ENCODE data around the gene C10orf67.
"Not testable (repeated sequence)": the region's sequence is repeated elsewhere in the genome, so short reads cannot be mapped to it uniquely, and the experiment has no call there.

Gene C10orf67

DNA sequence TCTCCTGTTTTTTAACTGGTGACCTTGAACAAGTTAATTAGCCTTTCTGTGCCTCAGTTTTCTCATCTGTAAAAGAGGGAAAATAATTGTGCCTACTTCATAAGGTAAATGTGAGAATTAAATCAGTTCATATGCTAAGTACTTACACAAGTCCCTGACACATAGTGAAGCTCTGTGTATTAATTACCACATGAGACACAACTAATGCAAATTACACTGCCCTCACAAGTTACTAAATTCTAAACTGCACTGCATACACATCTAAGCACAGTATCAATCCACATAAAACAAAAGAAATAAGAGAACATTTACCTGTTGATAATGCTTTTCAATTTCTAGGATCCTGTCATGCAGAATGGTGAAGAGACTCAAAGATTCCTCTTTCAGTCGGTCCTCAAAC is 22.5 kb downstream of the C10orf67 start:
- no peak for DNase-seq

- no peak for DNase-seq
These were observed 24.8 kb downstream of the C10orf67 start for GRCh38 chr10:23319835-23320234.

- no peak for DNase-seq
These were observed 26.2 kb downstream of the C10orf67 start for GRCh38 chr10:23318359-23318758.

- no peak for DNase-seq
These were observed 27.2 kb downstream of the C10orf67 start for GRCh38 chr10:23317416-23317815.

DNA sequence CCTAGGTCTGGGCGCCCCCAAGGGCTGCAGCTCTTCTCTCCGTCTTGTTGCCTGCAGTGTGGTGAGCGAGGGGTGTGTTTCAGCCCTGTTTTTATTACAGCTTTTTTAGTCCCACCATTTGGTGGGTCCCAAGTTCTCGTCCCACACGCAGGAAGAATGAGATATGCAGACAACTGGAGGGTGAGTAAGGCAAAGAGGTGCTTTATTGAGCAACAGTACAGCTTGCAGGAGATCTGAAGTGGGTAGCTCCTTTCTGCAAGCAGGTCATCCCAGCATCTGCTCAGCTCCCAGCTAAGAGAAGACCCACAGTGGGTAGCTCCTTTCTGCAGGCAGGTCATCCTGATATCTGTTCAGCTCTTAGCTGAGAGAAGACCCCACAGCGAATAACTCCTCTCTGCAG is 28.2 kb downstream of the C10orf67 start:
- no peak for DNase-seq

DNA sequence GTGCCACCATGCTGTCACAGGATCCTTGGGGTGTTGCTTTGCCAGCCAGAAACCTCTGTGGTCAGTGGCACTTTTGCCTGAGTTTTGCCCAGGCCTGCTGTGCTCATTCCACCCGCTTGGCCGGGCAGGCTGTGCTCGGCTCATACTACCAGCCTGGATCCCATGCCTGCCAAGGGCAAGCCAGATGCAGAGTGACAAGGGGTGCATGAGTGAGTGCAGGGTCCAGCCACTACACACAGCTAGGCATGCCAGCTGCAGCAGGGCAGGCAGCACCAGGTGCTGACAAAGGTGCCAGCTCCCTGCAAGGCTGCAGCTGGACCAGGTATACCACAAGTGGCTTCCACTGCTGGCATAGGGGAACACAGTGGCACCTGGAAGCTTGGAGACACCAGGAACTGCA is 28.6 kb downstream of the C10orf67 start:
- no peak for DNase-seq

- DNase-seq: no peak
These were observed 29.8 kb downstream of the C10orf67 start for GRCh38 chr10:23314835-23315239.

DNA sequence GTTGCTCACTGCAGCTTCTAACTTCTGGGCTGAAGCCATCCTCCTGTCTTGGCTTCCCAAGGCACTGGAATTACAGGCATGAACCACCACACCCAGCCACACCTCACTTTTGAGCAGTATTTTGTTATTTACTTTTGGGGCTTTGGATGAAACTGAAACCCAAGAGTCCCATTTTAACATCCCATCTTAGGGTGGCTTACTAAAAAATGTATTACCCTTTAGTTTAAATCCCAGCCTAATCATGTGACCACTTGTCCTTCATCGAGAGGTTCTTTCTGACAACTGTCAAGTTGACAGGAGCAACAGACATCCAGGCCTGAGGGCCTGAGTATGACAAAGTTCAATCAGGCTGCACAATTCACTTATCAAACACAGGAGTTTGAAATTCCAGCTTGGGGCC is 33.6 kb downstream of the C10orf67 start:
- no peak for DNase-seq

- no peak for DNase-seq
These were observed 34.2 kb downstream of the C10orf67 start for GRCh38 chr10:23310404-23310803.

DNA sequence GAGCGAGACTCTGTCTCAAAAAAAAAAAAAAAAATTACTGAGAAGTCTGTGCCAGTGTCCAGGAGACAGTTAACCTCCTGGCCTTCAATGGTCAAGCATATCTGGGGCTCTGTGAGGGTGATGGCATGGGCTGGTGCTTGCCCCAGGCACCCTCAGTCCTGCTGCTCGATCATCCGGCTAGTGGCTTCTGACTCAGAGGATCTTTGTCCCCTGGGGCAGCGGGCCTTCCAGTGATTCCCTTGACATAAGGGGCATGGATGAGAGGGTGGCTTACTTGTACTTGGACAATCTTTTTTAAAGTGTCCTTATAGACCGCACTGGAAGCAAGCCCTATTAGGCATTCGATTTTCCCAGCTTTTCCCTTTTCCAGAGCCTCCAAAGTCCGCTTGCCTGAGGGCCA is 44.6 kb downstream of the C10orf67 start:
- DNase-seq: not testable (repeated sequence)

GRCh38 chr10:23294638-23295247 is 49.9 kb downstream of the C10orf67 start:
- DNase-seq: no peak

DNA sequence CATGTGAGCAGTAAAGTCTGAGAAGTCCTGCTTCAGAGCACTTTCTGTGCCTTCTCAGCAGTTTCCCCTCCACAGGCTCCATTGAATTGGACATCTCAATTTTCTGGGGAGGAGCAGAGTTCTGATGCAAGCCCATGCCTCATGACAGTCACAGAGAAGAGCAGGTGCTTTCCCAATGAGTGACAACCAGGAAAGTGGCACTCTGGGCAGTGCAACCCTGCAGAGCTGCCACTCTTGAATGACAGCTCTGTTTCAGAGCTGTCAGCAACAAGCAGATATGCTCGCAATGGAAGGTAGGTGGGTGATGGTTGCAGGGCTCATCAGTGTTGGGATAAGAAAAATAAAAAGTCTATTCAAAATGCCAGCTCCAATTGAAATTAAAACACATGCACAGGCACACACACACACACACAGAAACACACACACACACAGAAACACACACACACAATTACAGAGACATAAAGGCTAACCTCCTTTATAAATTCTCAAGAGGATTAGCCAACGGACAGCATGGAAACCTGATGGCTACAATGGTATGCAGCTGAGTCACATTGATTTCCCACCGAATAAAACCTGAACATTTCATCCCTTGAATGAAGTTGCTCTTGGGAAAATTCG is 50.5 kb downstream of the C10orf67 start:
- no peak for DNase-seq

DNA sequence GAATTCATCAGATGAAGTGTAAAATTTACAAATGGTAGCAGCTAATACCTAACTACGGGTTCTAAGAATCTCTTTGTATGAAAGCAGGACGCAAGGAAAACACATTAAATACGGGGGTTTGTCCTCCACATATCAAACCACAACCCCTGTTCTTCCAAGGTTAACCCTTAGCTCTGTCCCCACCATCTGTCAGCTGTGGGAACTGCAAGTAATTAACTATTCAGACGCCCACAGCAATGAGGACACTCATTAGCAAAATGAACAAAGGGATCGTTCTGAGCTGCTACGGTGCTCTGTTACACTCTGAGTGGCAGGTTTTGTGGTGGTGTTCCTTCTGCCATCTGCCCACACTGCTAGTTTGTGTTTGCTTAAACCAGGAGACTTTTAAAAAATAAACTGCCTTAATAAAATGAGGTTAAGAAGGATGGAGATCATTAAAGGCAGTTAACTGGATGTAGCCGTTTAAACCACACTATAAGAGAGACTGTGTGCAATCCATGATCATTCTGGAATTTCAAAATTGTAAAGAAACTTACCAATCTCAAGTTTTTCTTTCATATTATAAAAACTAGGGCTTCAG is 51.4 kb downstream of the C10orf67 start:
- DNase-seq: peak; percentile 82

- peak; percentile 52 for DNase-seq
These were observed 52.9 kb downstream of the C10orf67 start for GRCh38 chr10:23291551-23292334.

DNA sequence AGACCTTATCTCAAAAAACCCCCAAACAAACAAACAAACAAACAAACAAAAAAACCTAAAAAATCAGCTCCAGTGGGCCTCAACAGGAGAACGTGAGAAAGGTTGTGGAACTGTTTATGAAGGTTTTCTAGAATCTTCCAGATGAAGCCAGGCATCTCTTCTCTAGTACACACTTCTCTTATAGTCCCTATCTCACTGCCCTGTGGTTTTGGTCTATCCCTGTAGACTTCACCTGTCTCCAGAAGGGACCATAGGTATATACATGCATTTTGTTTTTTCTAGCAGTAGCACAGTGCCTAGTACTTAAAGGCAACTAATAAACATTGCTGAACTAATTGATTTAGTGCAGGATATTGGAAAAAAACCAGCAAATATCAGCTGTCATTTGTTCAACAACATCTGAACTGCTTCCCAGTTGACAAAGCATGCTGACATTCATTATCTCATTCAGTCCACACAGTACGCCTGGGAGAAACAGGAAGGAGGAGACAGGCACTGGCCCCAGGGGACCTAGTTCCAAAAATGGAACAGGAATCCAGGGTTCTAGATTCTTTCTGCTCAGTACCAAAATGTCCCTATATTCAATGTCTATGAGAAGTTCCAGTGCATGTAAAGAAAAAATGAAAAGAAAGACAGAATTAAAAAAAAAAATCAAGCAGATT is 59.8 kb downstream of the C10orf67 start:
- DNase-seq: no peak

- DNase-seq: no peak
These were observed 60.4 kb downstream of the C10orf67 start for GRCh38 chr10:23284155-23284554.

DNA sequence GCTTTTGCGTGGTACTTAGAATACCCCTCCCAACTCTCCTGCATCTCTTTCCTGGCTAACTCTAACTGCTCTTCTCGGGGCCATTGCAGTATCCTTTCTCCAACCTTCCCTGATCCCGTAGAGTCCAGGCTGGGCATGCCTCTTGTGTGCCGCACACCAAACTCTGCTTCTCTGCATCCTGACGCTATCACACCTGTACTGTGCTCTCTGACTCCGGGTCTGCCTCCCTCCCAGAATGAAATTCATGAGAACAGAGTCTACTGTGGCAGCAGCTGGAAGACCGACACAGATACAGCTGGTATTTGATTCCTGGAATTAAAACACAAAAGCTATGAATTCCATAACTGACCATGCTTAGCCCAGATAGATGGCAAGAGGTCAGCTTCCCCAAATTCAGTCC is 60.9 kb downstream of the C10orf67 start:
- DNase-seq: no peak

DNA sequence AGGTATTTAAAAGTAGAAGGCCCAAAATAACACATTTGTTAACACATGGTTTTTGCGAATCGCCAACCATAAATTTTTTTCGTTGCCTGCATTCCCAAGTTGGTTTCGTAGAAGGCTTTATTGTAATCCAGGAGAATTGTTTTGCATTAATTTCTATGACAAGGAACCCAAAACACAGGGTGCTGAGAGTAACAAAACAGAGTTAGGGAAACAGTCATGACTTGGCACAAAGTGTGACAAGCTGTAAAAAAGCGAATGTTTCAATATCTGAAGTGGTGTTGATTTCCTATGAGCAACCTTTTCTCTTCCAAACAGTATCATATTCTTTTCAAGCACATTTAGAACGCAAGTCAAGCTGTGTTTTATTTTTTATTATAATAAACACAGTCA is 63.6 kb downstream of the C10orf67 start:
- no peak for DNase-seq

GRCh38 chr10:23280419-23281043 is 64.1 kb downstream of the C10orf67 start:
- DNase-seq: no peak

DNA sequence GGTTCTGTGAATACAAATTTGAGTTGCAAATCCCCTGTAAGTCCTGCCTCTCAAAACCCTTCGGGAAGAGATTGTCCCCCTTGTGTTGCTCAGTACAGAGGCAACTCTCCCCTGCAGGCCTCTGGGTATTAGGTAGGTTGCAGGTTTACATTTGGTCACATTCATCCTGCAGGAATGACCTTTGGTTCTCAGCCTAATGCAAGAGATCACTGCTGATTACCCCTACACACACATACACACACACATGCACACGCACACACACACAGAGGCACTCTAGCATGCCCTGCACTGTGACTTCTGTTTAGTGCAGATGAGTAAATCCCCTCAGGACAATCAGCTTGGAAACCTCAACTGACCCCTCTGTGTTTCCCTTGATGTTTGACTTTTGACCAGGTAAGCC is 69.2 kb downstream of the C10orf67 start:
- DNase-seq: no peak

- not testable (repeated sequence) for DNase-seq
These were observed 70.4 kb downstream of the C10orf67 start for GRCh38 chr10:23274179-23274578.

DNA sequence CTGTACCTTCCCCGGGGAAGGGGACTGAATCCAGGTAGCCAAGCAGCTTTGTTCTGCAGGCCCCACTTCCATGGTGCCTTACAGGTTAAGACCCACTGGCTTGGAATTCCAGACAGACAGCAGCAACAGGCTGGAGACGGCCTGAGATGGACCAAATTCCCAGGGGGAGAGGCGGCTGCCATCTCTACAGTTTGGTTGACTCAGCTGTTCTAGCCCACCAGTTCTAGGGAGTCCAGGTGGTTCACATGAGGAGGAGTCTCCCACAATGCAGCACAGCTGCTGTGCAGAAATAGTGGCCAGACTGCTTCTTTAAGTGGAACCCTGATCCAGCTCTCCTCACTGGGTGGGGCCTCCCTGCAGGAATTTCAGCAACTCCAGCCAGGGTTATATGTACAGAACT is 74.1 kb downstream of the C10orf67 start:
- no peak for DNase-seq

All from NCI-H1436 treated with DMSO at 0.1 percent for 48 hours (cell line).